K562 (cell line): ENCODE results near the gene ACOT13. TPM values are rescaled to one million over a fixed set of nuclear protein-coding genes. Genes with fewer than 3 reads are reported as not detected.

ENCODE experiments used
- CBFA2T3 ChIP-seq: fragments of 450-650 bp; IDR thresholded peaks from 2 replicates; pipeline ENCODE4 v1.6.1; 2017
- CBX5 ChIP-seq: IDR thresholded peaks from 2 replicates; pipeline ENCODE4 v1.6.1; 2014; ENCODE audit warnings: low read depth, borderline replicate concordance
- CHD4 ChIP-seq: fragments of 200-600 bp; sonication (generic); IDR thresholded peaks from 3 replicates; pipeline ENCODE4 v1.6.1; 2012; ENCODE audit warnings: low read depth, mild to moderate bottlenecking, mixed read lengths, low read length, inconsistent platforms; ENCODE audit not compliant: insufficient read depth, insufficient replicate concordance, poor library complexity, severe bottlenecking
- GATAD2A ChIP-seq: fragments of 450-650 bp; IDR thresholded peaks from 2 replicates; pipeline ENCODE4 v1.6.1; 2017
- MIER1 ChIP-seq: fragments of 450-650 bp; IDR thresholded peaks from 2 replicates; pipeline ENCODE4 v1.6.1; 2016; ENCODE audit warnings: antibody characterized with exemption, mild to moderate bottlenecking, low read depth
- POLR2AphosphoS5 ChIP-seq: IDR thresholded peaks from 2 replicates; pipeline ENCODE4 v1.6.1; 2011; ENCODE audit warnings: mild to moderate bottlenecking, low read depth, low read length, moderate library complexity; ENCODE audit not compliant: control insufficient read depth, insufficient read depth
- PRDM10 ChIP-seq: fragments of 450-650 bp; IDR thresholded peaks from 2 replicates; pipeline ENCODE4 v1.6.1; 2018; ENCODE audit not compliant: partially characterized antibody
- RERE ChIP-seq: sonication (generic); formaldehyde crosslinking; IDR thresholded peaks from 2 replicates; pipeline ENCODE4 v1.8.0; 2023; ENCODE audit warnings: missing genetic modification reagents, mild to moderate bottlenecking, borderline replicate concordance
- SPI1 ChIP-seq: IDR thresholded peaks from 2 replicates; pipeline ENCODE4 v1.6.1; 2011; ENCODE audit warnings: low read depth, low read length, control low read depth, borderline replicate concordance
- ZBED1 ChIP-seq: IDR thresholded peaks from 2 replicates; pipeline ENCODE4 v1.6.1; 2014
- ZNF212 ChIP-seq: fragments of 450-650 bp; formaldehyde crosslinking; IDR thresholded peaks from 2 replicates; pipeline ENCODE4 v1.4.0; 2020; ENCODE audit warnings: mild to moderate bottlenecking
- ZNF324 ChIP-seq: fragments of 250-450 bp; sonication (Bioruptor Pico); IDR thresholded peaks from 2 replicates; pipeline ENCODE4 v1.4.0; 2020; ENCODE audit warnings: mild to moderate bottlenecking
- polyA plus RNA-seq, 8 experiments: library from polyadenylated mRNA; depleted of rRNA in 4 of 8; stranded (reverse) in 5 of 8; unstranded in 3 of 8; fragments of >200 nt; fragmentation: Nextera tagmentation in 2 of 8; fragmentation: Illumina TruSeq in 1 of 8; extraction: Ambion mirVana in 2 of 8; extraction: Trizol in 1 of 8; gene quantifications; 2 replicates each; pipeline versions ENCODE4 v1.2.1 to v1.2.3, GENCODE V29; 2011 to 2014; ENCODE audit warnings: inconsistent platforms in 1 of 8, missing spikeins in 1 of 8
- total RNA-seq, 7 experiments: library from RNA; depleted of rRNA in 6 of 7; stranded (reverse); fragments of >200 nt in 6 of 7; fragmentation: Illumina TruSeq in 2 of 7; extraction: Trizol in 2 of 7; gene quantifications; 2 replicates each; pipeline versions ENCODE4 v1.2.1 to v1.2.3, GENCODE V29; 2011 to 2021; ENCODE audit warnings: low replicate concordance in 1 of 7
- TF ChIP-seq, protein P1 (sequence below): fragments of 450-650 bp; IDR thresholded peaks from 2 replicates; pipeline ENCODE4 v1.6.1; 2017; ENCODE audit warnings: antibody characterized with exemption, mild to moderate bottlenecking

ACOT13 gene
- total and polyA plus RNA-seq, 9 of the 15 experiments (the other 6 are each of a cell fraction or from before 2014, with no cell fraction given): 14.1 to 129 (median 65.7) TPM

DNA sequence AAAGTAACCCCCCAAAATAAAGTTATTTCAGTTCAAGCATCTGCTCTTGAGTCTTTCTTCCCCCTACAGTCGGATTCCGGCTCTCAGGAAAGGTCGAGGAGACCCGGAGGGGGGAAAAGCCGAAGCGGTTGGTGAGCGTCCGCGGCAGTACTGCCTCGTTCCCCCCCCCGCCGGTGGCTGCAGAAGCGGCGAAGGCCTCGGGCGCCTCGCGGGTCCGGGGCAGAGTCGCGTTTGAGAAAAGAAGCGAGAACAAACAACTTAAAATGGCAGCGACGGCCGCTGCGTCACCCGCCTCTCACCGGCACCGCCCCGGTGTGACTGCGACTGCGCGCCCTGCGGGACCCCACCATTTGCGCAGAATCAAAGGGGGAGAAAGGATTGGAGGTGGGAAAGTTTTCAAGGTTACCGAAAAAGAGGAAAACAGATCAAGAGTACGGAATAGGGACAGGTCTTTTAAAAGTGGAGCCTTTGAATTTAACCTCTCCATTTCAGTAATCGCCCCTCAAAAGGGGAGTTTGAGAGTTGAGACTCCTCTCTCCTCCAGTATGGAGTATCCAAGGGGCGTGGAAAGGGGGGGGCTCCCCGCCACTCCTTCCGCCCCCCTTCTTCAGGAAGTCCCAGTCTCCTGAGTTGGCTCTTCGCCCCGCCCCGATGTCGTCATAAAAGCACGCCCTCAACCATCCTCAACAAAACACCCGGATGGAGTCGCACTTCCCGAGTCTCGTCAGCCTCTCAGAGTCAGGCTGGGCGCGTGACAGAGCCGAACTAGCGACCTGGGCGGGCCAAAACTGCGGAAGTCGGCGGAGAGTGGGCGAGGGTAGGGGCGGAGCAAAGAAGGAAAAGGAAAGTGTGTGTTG, 54.0 kb downstream of the ACOT13 start (continued):
- TF ChIP-seq RERE (CRISPR knock-in tag) (no peak), POLR2AphosphoS5 (peak; percentile 97), ZBED1 (peak; percentile 57; the same call in 1 of the 2 replicates), PRDM10 (peak; percentile 100), MIER1 (peak; percentile 31; the same call in 1 of the 2 replicates), CBX5 (no peak), ZNF212 (0 out of 2 replicates have a peak, but pooled peaks have one; percentile 50), ZNF324 (no peak), CBFA2T3 (peak; percentile 49), SPI1 (peak; percentile 84), CHD4 (no peak), GATAD2A (peak; percentile 57; the same call in 1 of the 2 replicates)
- TF ChIP-seq, protein P1, sequence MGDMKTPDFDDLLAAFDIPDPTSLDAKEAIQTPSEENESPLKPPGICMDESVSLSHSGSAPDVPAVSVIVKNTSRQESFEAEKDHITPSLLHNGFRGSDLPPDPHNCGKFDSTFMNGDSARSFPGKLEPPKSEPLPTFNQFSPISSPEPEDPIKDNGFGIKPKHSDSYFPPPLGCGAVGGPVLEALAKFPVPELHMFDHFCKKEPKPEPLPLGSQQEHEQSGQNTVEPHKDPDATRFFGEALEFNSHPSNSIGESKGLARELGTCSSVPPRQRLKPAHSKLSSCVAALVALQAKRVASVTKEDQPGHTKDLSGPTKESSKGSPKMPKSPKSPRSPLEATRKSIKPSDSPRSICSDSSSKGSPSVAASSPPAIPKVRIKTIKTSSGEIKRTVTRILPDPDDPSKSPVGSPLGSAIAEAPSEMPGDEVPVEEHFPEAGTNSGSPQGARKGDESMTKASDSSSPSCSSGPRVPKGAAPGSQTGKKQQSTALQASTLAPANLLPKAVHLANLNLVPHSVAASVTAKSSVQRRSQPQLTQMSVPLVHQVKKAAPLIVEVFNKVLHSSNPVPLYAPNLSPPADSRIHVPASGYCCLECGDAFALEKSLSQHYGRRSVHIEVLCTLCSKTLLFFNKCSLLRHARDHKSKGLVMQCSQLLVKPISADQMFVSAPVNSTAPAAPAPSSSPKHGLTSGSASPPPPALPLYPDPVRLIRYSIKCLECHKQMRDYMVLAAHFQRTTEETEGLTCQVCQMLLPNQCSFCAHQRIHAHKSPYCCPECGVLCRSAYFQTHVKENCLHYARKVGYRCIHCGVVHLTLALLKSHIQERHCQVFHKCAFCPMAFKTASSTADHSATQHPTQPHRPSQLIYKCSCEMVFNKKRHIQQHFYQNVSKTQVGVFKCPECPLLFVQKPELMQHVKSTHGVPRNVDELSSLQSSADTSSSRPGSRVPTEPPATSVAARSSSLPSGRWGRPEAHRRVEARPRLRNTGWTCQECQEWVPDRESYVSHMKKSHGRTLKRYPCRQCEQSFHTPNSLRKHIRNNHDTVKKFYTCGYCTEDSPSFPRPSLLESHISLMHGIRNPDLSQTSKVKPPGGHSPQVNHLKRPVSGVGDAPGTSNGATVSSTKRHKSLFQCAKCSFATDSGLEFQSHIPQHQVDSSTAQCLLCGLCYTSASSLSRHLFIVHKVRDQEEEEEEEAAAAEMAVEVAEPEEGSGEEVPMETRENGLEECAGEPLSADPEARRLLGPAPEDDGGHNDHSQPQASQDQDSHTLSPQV: no peak
